RWPE2 (cell line): ENCODE results near the gene HSD17B12.
A peak's percentile ranks its signal among the peaks of the same experiment; 100 is the strongest.

Experiments used
- ATAC-seq: fragments of 200-7000 bp; cut with Tn5 transposase; 3 replicates; pipeline ENCODE4 v1.9.1; 2021; ENCODE audit warnings: low read depth
- DNase-seq: peaks from one replicate; pipeline ENCODE4 v3.0.0-alpha.2; 2020; ENCODE audit warnings: low spot score
- H3K27ac ChIP-seq: fragments of 450-650 bp; 2 replicates; pipeline ENCODE4 v1.5.1; 2017; ENCODE audit warnings: mild to moderate bottlenecking; ENCODE audit not compliant: poor library complexity, severe bottlenecking
- H3K27me3 ChIP-seq: fragments of 250-450 bp; sonication (Bioruptor Pico); 2 replicates; pipeline ENCODE4 v1.5.1; 2021; ENCODE audit warnings: mild to moderate bottlenecking, moderate library complexity; ENCODE audit not compliant: insufficient read depth, poor library complexity, severe bottlenecking
- H3K36me3 ChIP-seq: fragments of 250-450 bp; sonication (Bioruptor Pico); 2 replicates; pipeline ENCODE4 v1.5.1; 2020; ENCODE audit warnings: low read depth, mild to moderate bottlenecking, moderate library complexity
- H3K4me1 ChIP-seq: fragments of 250-450 bp; sonication (Bioruptor Pico); 2 replicates; pipeline ENCODE4 v1.5.1; 2021; ENCODE audit warnings: mild to moderate bottlenecking, moderate library complexity; ENCODE audit not compliant: insufficient read depth, poor library complexity, severe bottlenecking
- H3K4me3 ChIP-seq: fragments of 250-450 bp; sonication (Bioruptor Pico); 2 replicates; pipeline ENCODE4 v1.5.1; 2021; ENCODE audit warnings: mild to moderate bottlenecking, moderate library complexity; ENCODE audit not compliant: severe bottlenecking
- H3K9me3 ChIP-seq: fragments of 250-450 bp; sonication (Bioruptor Pico); 2 replicates; pipeline ENCODE4 v1.5.1; 2021; ENCODE audit warnings: mild to moderate bottlenecking, moderate library complexity; ENCODE audit not compliant: severe bottlenecking
- TF ChIP-seq, protein P1 (sequence below): fragments of 450-650 bp; IDR thresholded peaks from one replicate; pipeline ENCODE4 v1.5.1; 2017; ENCODE audit warnings: mild to moderate bottlenecking, moderate library complexity; ENCODE audit not compliant: poor library complexity, severe bottlenecking

Gene HSD17B12

DNA sequence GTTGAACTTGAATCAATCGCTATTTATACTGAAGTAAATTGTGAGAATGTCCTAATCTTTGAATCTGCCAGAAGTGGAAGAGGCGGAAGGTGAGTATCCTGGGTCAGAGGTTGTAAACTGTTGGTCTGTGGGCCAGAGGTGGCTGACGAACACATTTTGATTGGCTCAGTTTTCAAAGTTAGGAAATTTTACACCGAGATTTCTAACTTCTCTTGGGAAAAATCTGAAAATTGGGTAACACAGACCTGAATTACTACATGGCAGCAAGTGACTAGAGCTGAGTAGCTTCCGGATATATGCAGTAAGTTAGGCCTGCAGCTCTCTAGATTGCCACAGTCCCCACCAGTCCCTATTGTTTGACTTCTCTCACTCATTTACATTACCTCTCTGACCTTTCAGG, 143.3 kb downstream of the HSD17B12 start:
- DNase-seq, result no peak
- TF ChIP-seq, protein P1, sequence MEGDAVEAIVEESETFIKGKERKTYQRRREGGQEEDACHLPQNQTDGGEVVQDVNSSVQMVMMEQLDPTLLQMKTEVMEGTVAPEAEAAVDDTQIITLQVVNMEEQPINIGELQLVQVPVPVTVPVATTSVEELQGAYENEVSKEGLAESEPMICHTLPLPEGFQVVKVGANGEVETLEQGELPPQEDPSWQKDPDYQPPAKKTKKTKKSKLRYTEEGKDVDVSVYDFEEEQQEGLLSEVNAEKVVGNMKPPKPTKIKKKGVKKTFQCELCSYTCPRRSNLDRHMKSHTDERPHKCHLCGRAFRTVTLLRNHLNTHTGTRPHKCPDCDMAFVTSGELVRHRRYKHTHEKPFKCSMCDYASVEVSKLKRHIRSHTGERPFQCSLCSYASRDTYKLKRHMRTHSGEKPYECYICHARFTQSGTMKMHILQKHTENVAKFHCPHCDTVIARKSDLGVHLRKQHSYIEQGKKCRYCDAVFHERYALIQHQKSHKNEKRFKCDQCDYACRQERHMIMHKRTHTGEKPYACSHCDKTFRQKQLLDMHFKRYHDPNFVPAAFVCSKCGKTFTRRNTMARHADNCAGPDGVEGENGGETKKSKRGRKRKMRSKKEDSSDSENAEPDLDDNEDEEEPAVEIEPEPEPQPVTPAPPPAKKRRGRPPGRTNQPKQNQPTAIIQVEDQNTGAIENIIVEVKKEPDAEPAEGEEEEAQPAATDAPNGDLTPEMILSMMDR, result no peak
- peaks cover 20% of the 10 kb centered on the region for H3K36me3 ChIP-seq
- peaks cover 7% of the 10 kb centered on the region for H3K4me1 ChIP-seq
- H3K27ac ChIP-seq, result no peak overlapping the region
- H3K4me3 ChIP-seq, result no peak overlapping the region
- no peaks in the 10 kb centered on the region for H3K27me3 ChIP-seq
- peaks cover 3% of the 10 kb centered on the region for H3K9me3 ChIP-seq
- no peak for ATAC-seq

DNA sequence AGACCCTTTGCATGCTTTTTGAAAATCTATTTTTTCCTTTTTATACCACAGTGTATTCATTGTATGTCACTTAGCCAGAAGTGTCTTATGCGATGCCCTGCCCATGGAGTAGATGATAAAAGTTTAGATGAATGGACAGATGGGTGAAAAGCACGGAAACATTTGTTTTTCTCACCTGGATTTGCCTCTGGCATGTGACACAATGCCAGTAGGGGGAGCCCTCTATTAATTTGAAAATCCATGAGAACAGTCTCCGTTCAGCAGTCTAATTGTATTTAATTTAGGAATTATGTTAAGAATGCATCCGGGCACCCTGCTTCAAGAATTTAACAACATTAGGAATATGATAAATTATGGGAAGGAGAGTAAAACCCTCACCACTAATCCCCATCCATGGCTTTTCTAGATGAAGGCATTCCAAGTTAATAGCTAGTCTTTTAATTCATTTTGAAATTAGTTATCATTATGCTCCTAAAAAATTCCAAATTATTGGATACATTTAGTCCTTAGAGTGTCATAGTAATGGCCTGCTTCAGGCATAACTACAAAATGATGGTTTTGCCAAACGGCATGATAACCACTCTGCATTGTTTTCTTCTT, 144.8 kb downstream of the HSD17B12 start:
- TF ChIP-seq, protein P1, result peak; percentile 88
- no peak overlapping the region for H3K27ac ChIP-seq
- peaks cover 4% of the 10 kb centered on the region for H3K4me1 ChIP-seq
- H3K27me3 ChIP-seq, result no peaks in the 10 kb centered on the region
- DNase-seq, result no peak
- H3K9me3 ChIP-seq, result no peaks in the 10 kb centered on the region
- H3K36me3 ChIP-seq, result peaks cover 8% of the 10 kb centered on the region; the same call in 1 of the 2 replicates
- ATAC-seq, result 0 out of 3 replicates have a peak, but pooled peaks have one; percentile 31
- H3K4me3 ChIP-seq, result no peak overlapping the region

DNA sequence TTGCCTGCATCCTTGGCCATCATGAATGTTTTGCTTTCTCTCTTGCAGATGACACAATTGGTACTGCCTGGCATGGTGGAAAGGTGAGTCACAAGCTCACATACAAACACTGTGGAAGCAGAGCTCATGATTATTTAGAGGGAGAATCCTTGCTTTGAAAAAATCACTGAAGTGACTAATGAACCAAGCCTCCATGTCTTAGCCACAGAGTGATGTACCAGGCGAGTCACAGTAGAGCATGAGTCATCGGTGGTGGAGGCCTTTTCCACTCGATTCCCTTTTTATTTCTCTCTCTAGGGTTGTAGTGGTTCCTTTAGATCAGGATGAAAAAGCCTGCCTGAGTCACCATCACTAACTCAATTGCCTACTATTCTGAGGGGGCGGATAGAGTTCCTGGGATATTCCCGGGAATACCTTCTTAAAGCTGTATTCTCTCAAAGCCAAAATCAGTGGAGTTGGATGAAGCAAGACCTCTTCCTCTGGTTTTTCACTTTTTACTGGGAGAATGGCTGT, 150.4 kb downstream of the HSD17B12 start:
- H3K4me1 ChIP-seq, result peaks cover 23% of the 10 kb centered on the region
- TF ChIP-seq, protein P1, result no peak
- DNase-seq, result peak; percentile 87
- H3K4me3 ChIP-seq, result no peak overlapping the region
- no peaks in the 10 kb centered on the region for H3K9me3 ChIP-seq
- ATAC-seq, result peak; percentile 98
- H3K27ac ChIP-seq, result peak overlapping the region; percentile 53
- H3K36me3 ChIP-seq, result peaks cover 24% of the 10 kb centered on the region
- H3K27me3 ChIP-seq, result no peaks in the 10 kb centered on the region

DNA sequence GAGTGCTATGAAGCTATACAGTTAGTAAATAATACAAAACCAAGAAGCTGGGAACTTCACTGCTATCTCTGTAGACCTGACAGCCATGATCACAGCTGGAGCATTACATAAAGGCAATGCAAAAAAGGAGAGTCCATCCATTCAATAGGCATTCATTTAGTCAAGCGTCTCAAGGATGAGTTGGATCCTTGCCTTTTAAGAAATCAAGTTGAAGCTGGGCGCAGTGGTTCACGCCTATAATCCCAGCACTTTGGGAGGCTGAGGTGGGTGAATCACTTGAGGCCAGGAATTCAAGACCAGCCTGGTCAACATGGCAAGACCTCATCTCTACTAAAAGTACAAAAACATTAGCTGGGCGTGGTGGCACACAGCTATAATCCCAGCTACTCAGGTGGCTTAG, 152.0 kb downstream of the HSD17B12 start:
- Histone ChIP-seq H3K9me3 (no peaks in the 10 kb centered on the region), H3K4me3 (no peak overlapping the region), H3K27ac (no peak overlapping the region), H3K27me3 (no peaks in the 10 kb centered on the region), H3K36me3 (peaks cover 22% of the 10 kb centered on the region), H3K4me1 (peaks cover 23% of the 10 kb centered on the region)
- TF ChIP-seq, protein P1, result no peak
- DNase-seq, result no peak
- ATAC-seq, result no peak

DNA sequence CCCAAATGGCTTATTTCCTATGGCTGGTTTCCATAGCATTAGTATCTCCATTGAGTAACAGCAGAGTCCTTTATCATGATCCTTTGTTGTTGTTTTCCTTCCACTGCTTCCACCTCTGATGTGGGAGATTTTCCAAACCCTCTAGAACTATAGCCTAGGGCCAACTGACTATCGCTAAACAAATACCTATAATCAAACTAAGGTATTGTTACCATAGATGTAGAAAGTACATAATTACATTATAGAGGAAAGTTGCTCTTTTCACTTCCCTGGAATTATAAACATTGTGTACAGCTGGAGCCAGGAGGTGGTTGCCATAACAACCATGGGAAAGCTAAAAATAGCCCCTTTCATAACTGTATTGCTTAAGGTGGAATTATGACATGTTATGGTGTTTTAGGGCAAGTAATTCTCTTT, 153.1 kb downstream of the HSD17B12 start:
- H3K27ac ChIP-seq, result no peak overlapping the region
- DNase-seq (no peak), ATAC-seq (no peak)
- TF ChIP-seq, protein P1, result no peak
- H3K4me3 ChIP-seq, result no peak overlapping the region
- no peaks in the 10 kb centered on the region for H3K27me3 ChIP-seq
- H3K36me3 ChIP-seq, result peaks cover 30% of the 10 kb centered on the region
- peaks cover 23% of the 10 kb centered on the region for H3K4me1 ChIP-seq
- H3K9me3 ChIP-seq, result no peaks in the 10 kb centered on the region
